Ovary (tissue), 9 donors: ENCODE measurements around the gene TACO1. TPM values are rescaled to one million over a fixed set of nuclear protein-coding genes. Genes with fewer than 3 reads are reported as not detected.

Experiments
- DNase-seq, 5 donors: peaks; one replicate each; pipeline ENCODE4 v3.0.0-alpha.2; 2019 to 2020
- H3K27ac ChIP-seq, 2 donors: fragments of 200-600 bp; one replicate each; pipeline versions ENCODE4 v1.5.1 to v1.8.0; 2019 to 2022
- H3K27me3 ChIP-seq: fragments of 200-600 bp; one replicate; pipeline ENCODE4 v1.8.0; 2022
- H3K36me3 ChIP-seq: fragments of 200-600 bp; sonication (generic); one replicate; pipeline ENCODE4 v1.5.1; 2019
- H3K4me1 ChIP-seq: one replicate; pipeline ENCODE4 v1.8.1; 2013; ENCODE audit warnings: mild to moderate bottlenecking, moderate library complexity; ENCODE audit not compliant: insufficient read depth
- H3K4me3 ChIP-seq: fragments of 200-600 bp; sonication (generic); one replicate; pipeline ENCODE4 v1.5.1; 2017
- H3K9me3 ChIP-seq, 2 donors: fragments of 200-600 bp in 1 of 2; sonication (generic) in 1 of 2; one replicate each; pipeline versions ENCODE4 v1.5.1 to v1.8.1; 2013 to 2019; ENCODE audit warnings: mild to moderate bottlenecking in 1 of 2, moderate library complexity in 1 of 2
- CTCF ChIP-seq, 3 donors: fragments of 450-650 bp in 2 of 3; fragments of 200-600 bp in 1 of 3; IDR thresholded peaks; one replicate each; pipeline versions ENCODE4 v1.5.1 to v1.8.0; 2016 to 2022; ENCODE audit warnings: antibody characterized with exemption in 3 of 3, mild to moderate bottlenecking in 1 of 3
- EP300 ChIP-seq: sonication (generic); formaldehyde crosslinking; IDR thresholded peaks from one replicate; pipeline ENCODE4 v1.6.1; 2017; ENCODE audit warnings: antibody characterized with exemption
- POLR2A ChIP-seq: fragments of 450-650 bp; IDR thresholded peaks from one replicate; pipeline ENCODE4 v1.6.1; 2017; ENCODE audit warnings: antibody characterized with exemption, mild to moderate bottlenecking, moderate library complexity
- WGBS, 3 donors: extraction: QIAGEN DNeasy Blood & Tissue Kit in 1 of 3; methylation state at CpG; one replicate each; pipeline versions ENCODE4 v1.1.5 to v1.1.7; 2013 to 2017; 5-methylcytosine and 5-hydroxymethylcytosine counted together
- intact Hi-C, 4 donors: fragments of 100-400 bp; cut with DNase I; formaldehyde crosslinking; loops; one replicate each; pipeline versions ENCODE4 v1.11.0 to v1.15.1; 2022 to 2023
- polyA plus RNA-seq, 2 donors: library from polyadenylated mRNA; stranded (reverse); fragments of 200-250 nt in 1 of 2; fragments of 350-450 nt in 1 of 2; fragmentation: Illumina TruSeq in 1 of 2; extraction: RNeasy Lipid Tissue Mini Kit (QIAGEN cat#74804) in 1 of 2; gene quantifications; one replicate each; pipeline ENCODE4 v1.2.3, GENCODE V29; 2013 to 2014
- total RNA-seq, 7 donors: library from RNA; depleted of rRNA in 2 of 7; stranded (reverse); fragments of >200 nt in 2 of 7; fragmentation: NEBNext Ultra II Directional in 3 of 7; extraction: Animal tissue kit (Norgen Biotek cat#: 25700) in 3 of 7; gene quantifications; one replicate each; pipeline versions ENCODE4 v1.1.0 to v1.2.4, GENCODE V29; 2016 to 2023
- donor health status: DM: no; HTN: no; CAD: no; lungs with moderate emphysema.
- donor health status: DM: no; HTN: no; CAD: no.
- donor health status: Bipolar disorder and iron deficiency.
- donor health status: DM: yes; HTN: yes; CAD: no.
- donor health status: DM: no; HTN: no; CAD: no.
- donor health status: DM: yes; HTN: yes; CAD: no.

The TACO1 gene
- total and polyA plus RNA-seq, 9 donors: 7.4 to 24.9 (median 13.2) TPM

- DNase-seq: no peak
- H3K4me1 ChIP-seq: peaks cover 7% of the 10 kb centered on the region
- H3K9me3 ChIP-seq: no peaks in the 10 kb centered on the region
- 56 to 63% (median 58%) methylated on average over 4 of the region's 4 CpGs for WGBS, 3 donors
- TF ChIP-seq POLR2A (no peak), EP300 (no peak), CTCF (IDR thresholded peaks at IDR 0.05) (no peak)
- intact Hi-C loops: no loop called here
- no peak overlapping the region for H3K27ac ChIP-seq
- no peak overlapping the region for H3K4me3 ChIP-seq
- H3K27me3 ChIP-seq: no peaks in the 10 kb centered on the region
- no peaks in the 10 kb centered on the region for H3K36me3 ChIP-seq
Measured at GRCh38 chr17:63626551-63627180, 26.0 kb downstream of the TACO1 start.

GRCh38 chr17:63629627-63630026 lies 28.9 kb downstream of the TACO1 start:
- Histone ChIP-seq H3K27me3 (no peaks in the 10 kb centered on the region), H3K4me3 (no peak overlapping the region), H3K27ac (no peak overlapping the region), H3K36me3 (no peaks in the 10 kb centered on the region), H3K4me1 (peaks cover 3% of the 10 kb centered on the region), H3K9me3 (no peaks in the 10 kb centered on the region)
- intact Hi-C loops: no loop called here
- WGBS, 3 donors: 31 to 60% (median 60%) methylated on average over 1 of the region's 1 CpG
- DNase-seq: no peak
- TF ChIP-seq EP300 (no peak), POLR2A (no peak), CTCF (IDR thresholded peaks at IDR 0.05) (no peak)

- peaks cover 3% of the 10 kb centered on the region for H3K4me1 ChIP-seq
Measured at GRCh38 chr17:63631062-63631461, 30.4 kb downstream of the TACO1 start.

GRCh38 chr17:63631626-63632025 lies 30.9 kb downstream of the TACO1 start:
- H3K9me3 ChIP-seq: no peaks in the 10 kb centered on the region
- no peaks in the 10 kb centered on the region for H3K27me3 ChIP-seq
- H3K4me1 ChIP-seq: peaks cover 3% of the 10 kb centered on the region
- H3K4me3 ChIP-seq: no peak overlapping the region
- no peaks in the 10 kb centered on the region for H3K36me3 ChIP-seq
- H3K27ac ChIP-seq: no peak overlapping the region
- WGBS, 3 donors: 91 to 96% (median 92%) methylated on average over 1 of the region's 1 CpG
- no peak for DNase-seq
- TF ChIP-seq POLR2A: no peak
- no peak for TF ChIP-seq CTCF (IDR thresholded peaks at IDR 0.05)
- no peak for TF ChIP-seq EP300
- intact Hi-C loops: no loop called here

More at GRCh38 chr17:63631062-63631461, 30.4 kb downstream of the TACO1 start:
- 89 to 90% (median 90%) methylated on average over 3 of the region's 3 CpGs for WGBS, 3 donors
- Histone ChIP-seq H3K27me3 (no peaks in the 10 kb centered on the region), H3K27ac (no peak overlapping the region), H3K36me3 (no peaks in the 10 kb centered on the region), H3K4me3 (no peak overlapping the region), H3K9me3 (no peaks in the 10 kb centered on the region)
- DNase-seq: no peak
- intact Hi-C loops: no loop called here
- TF ChIP-seq EP300 (no peak), CTCF (IDR thresholded peaks at IDR 0.05) (no peak), POLR2A (no peak)
